Liver (tissue), 9 donors: ENCODE results near the gene GANC. TPM values are rescaled to one million over a fixed set of nuclear protein-coding genes. Genes with fewer than 3 reads are reported as not detected.

Experiments used
- DNase-seq: peaks from one replicate; pipeline ENCODE4 v3.0.0-alpha.2; 2017; ENCODE audit warnings: low spot score
- H3K27ac ChIP-seq, 2 donors: one replicate each; pipeline ENCODE4 v1.7.0; 2013; ENCODE audit warnings: inconsistent platforms in 2 of 2, low read length in 2 of 2, control low read depth in 1 of 2, low read depth in 1 of 2, mild to moderate bottlenecking in 1 of 2
- H3K27me3 ChIP-seq, 4 donors: one replicate each; pipeline versions ENCODE4 v1.6.1 to v1.7.0; 2013; ENCODE audit warnings: low read length in 3 of 4, inconsistent platforms in 1 of 4, mild to moderate bottlenecking in 1 of 4, moderate library complexity in 1 of 4; ENCODE audit not compliant: control insufficient read depth in 4 of 4, insufficient read depth in 4 of 4
- H3K36me3 ChIP-seq, 4 donors: one replicate each; pipeline versions ENCODE4 v1.6.1 to v1.7.0; 2013; ENCODE audit warnings: low read length in 3 of 4, mild to moderate bottlenecking in 3 of 4, low read depth in 1 of 4, moderate library complexity in 1 of 4; ENCODE audit not compliant: control insufficient read depth in 4 of 4, insufficient read depth in 3 of 4
- H3K4me1 ChIP-seq, 4 donors: one replicate each; pipeline versions ENCODE4 v1.6.1 to v1.7.0; 2013; ENCODE audit warnings: low read length in 3 of 4, mild to moderate bottlenecking in 3 of 4, moderate library complexity in 1 of 4; ENCODE audit not compliant: control insufficient read depth in 4 of 4, insufficient read depth in 4 of 4
- H3K4me3 ChIP-seq, 3 donors: one replicate each; pipeline versions ENCODE4 v1.6.1 to v1.7.0; 2013; ENCODE audit warnings: low read length in 3 of 3, control low read depth in 1 of 3, low read depth in 1 of 3, mild to moderate bottlenecking in 1 of 3
- H3K9ac ChIP-seq, 2 donors: one replicate each; pipeline ENCODE4 v1.7.0; 2013; ENCODE audit warnings: low read length in 2 of 2, mild to moderate bottlenecking in 2 of 2, moderate library complexity in 2 of 2, control low read depth in 1 of 2, low read depth in 1 of 2
- H3K9me3 ChIP-seq, 4 donors: one replicate each; pipeline versions ENCODE4 v1.6.1 to v1.7.0; 2013; ENCODE audit warnings: low read length in 3 of 4; ENCODE audit not compliant: control insufficient read depth in 4 of 4
- CTCF ChIP-seq: fragments of 150-350 bp; IDR thresholded peaks from 2 replicates; pipeline ENCODE4 v1.5.1; 2017; ENCODE audit warnings: improper control_type of control experiment, low read depth, low read length; ENCODE audit not compliant: missing input control
- EGR1 ChIP-seq, 2 donors: IDR thresholded peaks; 2 replicates each; pipeline ENCODE4 v1.6.1; 2016 to 2018; ENCODE audit warnings: antibody characterized with exemption in 2 of 2, low read depth in 2 of 2
- FOXA1 ChIP-seq: IDR thresholded peaks from 2 replicates; pipeline ENCODE4 v1.6.1; 2016; ENCODE audit warnings: antibody characterized with exemption
- FOXA2 ChIP-seq: IDR thresholded peaks from 2 replicates; pipeline ENCODE4 v1.6.1; 2016; ENCODE audit warnings: antibody characterized with exemption
- GABPA ChIP-seq, 2 donors: IDR thresholded peaks in 1 of 2; conservative IDR thresholded peaks in 1 of 2; 2 replicates each; pipeline ENCODE4 v1.6.1; 2016; ENCODE audit warnings: antibody characterized with exemption in 2 of 2, mild to moderate bottlenecking in 1 of 2, moderate library complexity in 1 of 2
- HNF4A ChIP-seq, 2 donors: conservative IDR thresholded peaks; 2 replicates each; pipeline ENCODE4 v1.6.1; 2016; ENCODE audit warnings: antibody characterized with exemption in 2 of 2, mild to moderate bottlenecking in 2 of 2
- HNF4G ChIP-seq: IDR thresholded peaks from 2 replicates; pipeline ENCODE4 v1.6.1; 2016; ENCODE audit warnings: antibody characterized with exemption
- JUND ChIP-seq, 2 donors: IDR thresholded peaks; 2 replicates each; pipeline ENCODE4 v1.6.1; 2016; ENCODE audit warnings: antibody characterized with exemption in 2 of 2
- NR2F2 ChIP-seq: IDR thresholded peaks from 2 replicates; pipeline ENCODE4 v1.6.1; 2016; ENCODE audit warnings: antibody characterized with exemption
- RAD21 ChIP-seq, 2 donors: IDR thresholded peaks; 2 replicates each; pipeline ENCODE4 v1.6.1; 2016; ENCODE audit warnings: antibody characterized with exemption in 2 of 2, mild to moderate bottlenecking in 2 of 2
- RXRA ChIP-seq, 2 donors: IDR thresholded peaks; 2 replicates each; pipeline ENCODE4 v1.6.1; 2017 to 2018; ENCODE audit warnings: antibody characterized with exemption in 2 of 2, mild to moderate bottlenecking in 1 of 2
- SP1 ChIP-seq: IDR thresholded peaks from 2 replicates; pipeline ENCODE4 v1.6.1; 2018; ENCODE audit warnings: antibody characterized with exemption, mild to moderate bottlenecking
- TAF1 ChIP-seq: conservative IDR thresholded peaks from 2 replicates; pipeline ENCODE4 v1.6.1; 2016; ENCODE audit warnings: antibody characterized with exemption, mild to moderate bottlenecking
- YY1 ChIP-seq: IDR thresholded peaks from 2 replicates; pipeline ENCODE4 v1.6.1; 2016; ENCODE audit warnings: antibody characterized with exemption, mild to moderate bottlenecking
- ZBTB33 ChIP-seq: IDR thresholded peaks from 2 replicates; pipeline ENCODE4 v1.6.1; 2016; ENCODE audit warnings: antibody characterized with exemption
- WGBS: extraction: QIAGEN DNeasy Blood & Tissue Kit; methylation state at CpG from one replicate; pipeline ENCODE4 v1.1.7; 2013; 5-methylcytosine and 5-hydroxymethylcytosine counted together
- polyA plus RNA-seq, 2 donors: library from polyadenylated mRNA; stranded (reverse) in 1 of 2; unstranded in 1 of 2; fragments of 200-250 nt in 1 of 2; fragments of >200 nt in 1 of 2; fragmentation: Nextera tagmentation in 1 of 2; extraction: Ambion mirVana in 1 of 2; gene quantifications; one replicate each; pipeline versions ENCODE4 v1.2.1 to v1.2.3, GENCODE V29; 2013 to 2015
- total RNA-seq, 2 donors: library from RNA; depleted of rRNA; stranded (reverse); fragments of >200 nt; gene quantifications; one replicate each; pipeline ENCODE4 v1.2.3, GENCODE V29; 2014
- TF ChIP-seq, protein P1 (sequence below): IDR thresholded peaks from 2 replicates; pipeline ENCODE4 v1.6.1; 2016; ENCODE audit warnings: antibody characterized with exemption
- TF ChIP-seq, protein P2 (sequence below): IDR thresholded peaks from 2 replicates; pipeline ENCODE4 v1.6.1; 2016; ENCODE audit warnings: antibody characterized with exemption, mild to moderate bottlenecking
- TF ChIP-seq, protein P3 (sequence below): IDR thresholded peaks from 2 replicates; pipeline ENCODE4 v1.6.1; 2016; ENCODE audit warnings: antibody characterized with exemption
- donor health status: healthy.
- donor health status: healthy.
- donor health status: healthy.
- donor health status: healthy.
- donor health status: healthy.

GANC gene
- total and polyA plus RNA-seq, 4 donors, result 4.8 to 28.9 (median 10.9) TPM

DNA sequence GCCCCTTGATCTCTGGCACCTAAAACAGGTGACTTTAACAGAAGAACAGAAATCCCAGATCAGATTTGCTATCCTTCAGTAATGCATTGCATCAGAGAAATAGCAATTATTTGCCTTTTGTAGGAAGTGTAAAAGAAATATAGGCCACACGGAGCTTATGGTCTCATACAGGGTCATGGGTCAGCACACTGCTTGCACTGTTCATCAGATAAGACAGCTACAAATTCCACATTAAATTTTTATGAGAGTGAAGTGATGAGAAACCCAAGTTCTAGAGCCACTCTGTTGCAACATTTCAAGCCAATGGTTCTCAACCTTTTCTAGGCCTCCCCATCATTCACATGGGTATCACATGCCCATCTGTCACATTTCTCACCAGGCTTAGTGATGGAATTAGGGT lies 33.7 kb downstream of the GANC start:
- no peaks in the 10 kb centered on the region for H3K4me1 ChIP-seq
- no peak for DNase-seq
- H3K36me3 ChIP-seq, result peaks cover 0 to 39% (median 29%) of the 10 kb centered on the region in 4 donors
- no peak overlapping the region for H3K27ac ChIP-seq
- no peak overlapping the region for H3K9ac ChIP-seq
- H3K4me3 ChIP-seq, result no peak overlapping the region
- no peaks in the 10 kb centered on the region for H3K27me3 ChIP-seq
- H3K9me3 ChIP-seq, result no peaks in the 10 kb centered on the region
- 78% methylated on average over 1 of the region's 1 CpG for WGBS
- TF ChIP-seq, protein P1, sequence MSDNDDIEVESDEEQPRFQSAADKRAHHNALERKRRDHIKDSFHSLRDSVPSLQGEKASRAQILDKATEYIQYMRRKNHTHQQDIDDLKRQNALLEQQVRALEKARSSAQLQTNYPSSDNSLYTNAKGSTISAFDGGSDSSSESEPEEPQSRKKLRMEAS, result no peak
- TF ChIP-seq NR2F2 (no peak), CTCF (no peak), SP1 (no peak), HNF4G (no peak), GABPA (IDR thresholded peaks at IDR 0.05 in 1 of 2, conservative IDR thresholded peaks at IDR 0.05 in 1 of 2) (no peak), ZBTB33 (no peak), TAF1 (no peak), RXRA (IDR thresholded peaks at IDR 0.05) (no peak), FOXA1 (no peak), EGR1 (IDR thresholded peaks at IDR 0.05; ENCODE audit: low read depth in 2 of 2) (no peak), FOXA2 (no peak), YY1 (no peak), HNF4A (conservative IDR thresholded peaks at IDR 0.05) (no peak), JUND (IDR thresholded peaks at IDR 0.05) (no peak), RAD21 (IDR thresholded peaks at IDR 0.05) (no peak)
- TF ChIP-seq, protein P2, sequence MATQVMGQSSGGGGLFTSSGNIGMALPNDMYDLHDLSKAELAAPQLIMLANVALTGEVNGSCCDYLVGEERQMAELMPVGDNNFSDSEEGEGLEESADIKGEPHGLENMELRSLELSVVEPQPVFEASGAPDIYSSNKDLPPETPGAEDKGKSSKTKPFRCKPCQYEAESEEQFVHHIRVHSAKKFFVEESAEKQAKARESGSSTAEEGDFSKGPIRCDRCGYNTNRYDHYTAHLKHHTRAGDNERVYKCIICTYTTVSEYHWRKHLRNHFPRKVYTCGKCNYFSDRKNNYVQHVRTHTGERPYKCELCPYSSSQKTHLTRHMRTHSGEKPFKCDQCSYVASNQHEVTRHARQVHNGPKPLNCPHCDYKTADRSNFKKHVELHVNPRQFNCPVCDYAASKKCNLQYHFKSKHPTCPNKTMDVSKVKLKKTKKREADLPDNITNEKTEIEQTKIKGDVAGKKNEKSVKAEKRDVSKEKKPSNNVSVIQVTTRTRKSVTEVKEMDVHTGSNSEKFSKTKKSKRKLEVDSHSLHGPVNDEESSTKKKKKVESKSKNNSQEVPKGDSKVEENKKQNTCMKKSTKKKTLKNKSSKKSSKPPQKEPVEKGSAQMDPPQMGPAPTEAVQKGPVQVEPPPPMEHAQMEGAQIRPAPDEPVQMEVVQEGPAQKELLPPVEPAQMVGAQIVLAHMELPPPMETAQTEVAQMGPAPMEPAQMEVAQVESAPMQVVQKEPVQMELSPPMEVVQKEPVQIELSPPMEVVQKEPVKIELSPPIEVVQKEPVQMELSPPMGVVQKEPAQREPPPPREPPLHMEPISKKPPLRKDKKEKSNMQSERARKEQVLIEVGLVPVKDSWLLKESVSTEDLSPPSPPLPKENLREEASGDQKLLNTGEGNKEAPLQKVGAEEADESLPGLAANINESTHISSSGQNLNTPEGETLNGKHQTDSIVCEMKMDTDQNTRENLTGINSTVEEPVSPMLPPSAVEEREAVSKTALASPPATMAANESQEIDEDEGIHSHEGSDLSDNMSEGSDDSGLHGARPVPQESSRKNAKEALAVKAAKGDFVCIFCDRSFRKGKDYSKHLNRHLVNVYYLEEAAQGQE, result no peak
- TF ChIP-seq, protein P3, sequence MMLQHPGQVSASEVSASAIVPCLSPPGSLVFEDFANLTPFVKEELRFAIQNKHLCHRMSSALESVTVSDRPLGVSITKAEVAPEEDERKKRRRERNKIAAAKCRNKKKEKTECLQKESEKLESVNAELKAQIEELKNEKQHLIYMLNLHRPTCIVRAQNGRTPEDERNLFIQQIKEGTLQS, result no peak
